A549 (cell line): ENCODE data around the gene LMAN1L. TPM values are rescaled to one million over a fixed set of nuclear protein-coding genes. Genes with fewer than 3 reads are reported as not detected.

Source experiments
- ATAC-seq, 2 experiments: fragments of 200-7000 bp in 1 of 2; fragments of >200 bp in 1 of 2; cut with Nextera tagmentation in 1 of 2; cut with Tn5 transposase in 1 of 2; 3 replicates each; pipeline versions ENCODE4 v1.8.0 to v1.9.1; 2018 to 2020; ENCODE audit warnings: mild to moderate bottlenecking in 1 of 2, moderate library complexity in 1 of 2
- CTCF ChIA-PET: fragments of 300-600 bp; sonication (Branson Sonifier 250); formaldehyde crosslinking; extraction: SDS; loops from one replicate; lab custom pipeline; 2021; ENCODE audit warnings: antibody characterized with exemption, inconsistent platforms; lab: Yijun Ruan, JAX
- POLR2A ChIA-PET: fragments of 350-600 bp; formaldehyde crosslinking; extraction: SDS; loops from one replicate; lab custom pipeline; 2021; ENCODE audit warnings: antibody characterized with exemption, inconsistent platforms; lab: Yijun Ruan, JAX
- DNase-seq, 2 experiments: peaks; one replicate each; pipeline versions ENCODE4 v3.0.0 to v3.0.0-alpha.2; 2011 to 2016; ENCODE audit warnings: low read depth in 1 of 2, low spot score in 1 of 2
- FAIRE-seq: peaks from 2 replicates; lab custom pipeline; 2011; peaks lifted over from hg19 to GRCh38; lab: Jason Lieb, UNC
- H3K27ac ChIP-seq, 2 experiments: fragments of >200 bp; sonication (Bioruptor Twin); formaldehyde crosslinking; 3 replicates each; pipeline ENCODE4 v1.5.1; 2016 to 2017
- H3K4me1 ChIP-seq: fragments of >200 bp; sonication (Bioruptor Twin); formaldehyde crosslinking; 3 replicates; pipeline ENCODE4 v1.6.1; 2016
- H3K4me2 ChIP-seq: fragments of >200 bp; sonication (Bioruptor Twin); formaldehyde crosslinking; 3 replicates; pipeline ENCODE4 v1.6.1; 2016
- H3K4me3 ChIP-seq: fragments of >200 bp; sonication (Bioruptor Twin); formaldehyde crosslinking; 3 replicates; pipeline ENCODE4 v1.5.1; 2016
- H3K9me3 ChIP-seq: fragments of >200 bp; sonication (Bioruptor Twin); formaldehyde crosslinking; 3 replicates; pipeline ENCODE4 v1.6.1; 2016
- CBX8 ChIP-seq: fragments of 200-600 bp; sonication (generic); IDR thresholded peaks from 2 replicates; pipeline ENCODE4 v1.6.1; 2016
- EP300 ChIP-seq, 2 experiments: fragments of >200 bp; sonication (Bioruptor Twin); formaldehyde crosslinking; IDR thresholded peaks; 2 replicates in 1 of 2; 3 replicates in 1 of 2; pipeline ENCODE4 v1.6.1; 2016 to 2017
- HOXA7 ChIP-seq: fragments of 250-450 bp; sonication (Bioruptor Pico); IDR thresholded peaks from 2 replicates; pipeline ENCODE4 v1.5.0; 2020; ENCODE audit warnings: mild to moderate bottlenecking, moderate library complexity
- JUNB ChIP-seq: fragments of >200 bp; sonication (Bioruptor Twin); formaldehyde crosslinking; IDR thresholded peaks from 2 replicates; pipeline ENCODE4 v1.6.1; 2016
- NPAS2 ChIP-seq: fragments of 250-450 bp; sonication (Bioruptor Pico); IDR thresholded peaks from 2 replicates; pipeline ENCODE4 v1.8.0; 2022; ENCODE audit warnings: mild to moderate bottlenecking, moderate library complexity, borderline replicate concordance
- NR3C1 ChIP-seq: fragments of >200 bp; sonication (Bioruptor Twin); formaldehyde crosslinking; IDR thresholded peaks from 3 replicates; pipeline ENCODE4 v1.6.1; 2017
- SREBF2 ChIP-seq: fragments of 450-650 bp; IDR thresholded peaks from 2 replicates; pipeline ENCODE4 v1.6.1; 2014; ENCODE audit warnings: mild to moderate bottlenecking, moderate library complexity
- TP53 ChIP-seq: fragments of 250-450 bp; sonication (Bioruptor Pico); IDR thresholded peaks from 2 replicates; pipeline ENCODE4 v1.5.0; 2021; ENCODE audit warnings: mild to moderate bottlenecking, moderate library complexity
- ZC3H11A ChIP-seq: fragments of 450-650 bp; IDR thresholded peaks from 2 replicates; pipeline ENCODE4 v1.6.1; 2014; ENCODE audit warnings: antibody characterized with exemption, mild to moderate bottlenecking
- ZFP36 ChIP-seq: fragments of 450-650 bp; IDR thresholded peaks from 2 replicates; pipeline ENCODE4 v1.6.1; 2014; ENCODE audit warnings: borderline replicate concordance; ENCODE audit not compliant: partially characterized antibody
- WGBS: methylation state at CpG from one replicate; pipeline ENCODE4 v1.1.6; 2017; ENCODE audit errors: missing lambda C conversion rate; 5-methylcytosine and 5-hydroxymethylcytosine counted together
- polyA plus RNA-seq, 4 experiments: library from polyadenylated mRNA; depleted of rRNA in 3 of 4; stranded (reverse); fragments of >200 nt; fragmentation: RNase III in 1 of 4; extraction: RNeasy Plus Mini Kit Qiagen cat#74134 plus additional on column Dnase treatment in 1 of 4; gene quantifications; 2 replicates in 3 of 4; 3 replicates in 1 of 4; pipeline ENCODE4 v1.2.3, GENCODE V29; 2011 to 2017
- TF ChIP-seq, protein P1 (sequence below): fragments of 200-600 bp; sonication (generic); IDR thresholded peaks from 2 replicates; pipeline ENCODE4 v1.6.1; 2016; ENCODE audit warnings: antibody characterized with exemption, mild to moderate bottlenecking, moderate library complexity
- TF ChIP-seq, protein P2 (sequence below): IDR thresholded peaks from 2 replicates; pipeline ENCODE4 v1.6.1; 2012
- TF ChIP-seq, protein P3 (sequence below): fragments of >200 bp; sonication (Bioruptor Twin); formaldehyde crosslinking; IDR thresholded peaks from 3 replicates; pipeline ENCODE4 v1.6.1; 2016
- TF ChIP-seq, protein P4 (sequence below): IDR thresholded peaks from 2 replicates; pipeline ENCODE4 v1.6.1; 2012

The LMAN1L gene
- polyA plus RNA-seq, 2 of the 4 experiments (the other 2 are of a cell fraction), result not detected

DNA sequence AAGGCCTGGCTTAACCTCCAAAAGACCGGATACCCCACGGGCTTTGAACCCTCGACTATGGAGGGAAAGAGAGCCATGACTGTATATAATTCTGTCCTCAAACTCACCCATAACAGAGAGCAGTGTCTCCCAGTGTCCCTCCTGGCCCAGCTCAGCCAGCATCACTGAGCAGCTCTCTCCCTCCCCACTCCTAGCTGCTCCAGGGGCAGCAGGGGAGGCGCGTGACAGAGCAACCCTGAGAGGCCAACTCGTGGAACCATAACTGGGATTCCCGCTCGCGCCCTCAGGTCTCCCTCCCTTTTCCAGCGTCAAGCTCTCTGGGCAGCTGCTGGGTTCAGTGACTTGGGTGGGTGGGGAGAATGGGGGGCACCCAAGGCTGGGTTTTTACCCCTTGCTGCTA lies 13.2 kb downstream of the LMAN1L start (continued):
- TF ChIP-seq ZFP36, result no peak
- TF ChIP-seq NR3C1, result no peak

DNA sequence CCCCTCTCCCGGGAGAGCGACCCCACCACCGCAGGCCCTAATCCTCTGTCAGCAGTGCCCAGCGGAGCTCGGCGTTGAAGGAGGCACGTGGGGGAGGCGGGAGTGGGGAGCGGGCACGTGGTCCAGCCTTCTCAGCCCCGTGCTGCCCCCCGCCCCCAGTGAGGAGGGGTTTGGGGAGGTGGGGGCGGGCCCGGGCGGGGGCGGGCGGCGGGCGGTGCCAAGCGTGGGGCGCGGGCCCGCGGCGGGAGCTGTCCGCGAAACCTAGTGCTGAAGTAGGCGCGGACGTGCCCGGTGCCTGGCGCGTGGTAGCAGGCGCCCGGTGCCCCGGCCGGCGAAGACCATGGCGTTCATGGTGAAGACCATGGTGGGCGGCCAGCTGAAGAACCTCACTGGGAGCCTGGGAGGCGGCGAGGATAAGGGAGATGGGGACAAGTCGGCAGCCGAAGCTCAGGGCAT lies 13.8 kb downstream of the LMAN1L start, which contains the start of gene CPLX3:
TSS of gene CPLX3 (plus strand) at position 264 of the 456 bp plus-strand sequence. CDS start at position 341, 77 bp downstream.
- no peak within 1 kb of the TSS for H3K4me3 ChIP-seq
- TF ChIP-seq, protein P1, sequence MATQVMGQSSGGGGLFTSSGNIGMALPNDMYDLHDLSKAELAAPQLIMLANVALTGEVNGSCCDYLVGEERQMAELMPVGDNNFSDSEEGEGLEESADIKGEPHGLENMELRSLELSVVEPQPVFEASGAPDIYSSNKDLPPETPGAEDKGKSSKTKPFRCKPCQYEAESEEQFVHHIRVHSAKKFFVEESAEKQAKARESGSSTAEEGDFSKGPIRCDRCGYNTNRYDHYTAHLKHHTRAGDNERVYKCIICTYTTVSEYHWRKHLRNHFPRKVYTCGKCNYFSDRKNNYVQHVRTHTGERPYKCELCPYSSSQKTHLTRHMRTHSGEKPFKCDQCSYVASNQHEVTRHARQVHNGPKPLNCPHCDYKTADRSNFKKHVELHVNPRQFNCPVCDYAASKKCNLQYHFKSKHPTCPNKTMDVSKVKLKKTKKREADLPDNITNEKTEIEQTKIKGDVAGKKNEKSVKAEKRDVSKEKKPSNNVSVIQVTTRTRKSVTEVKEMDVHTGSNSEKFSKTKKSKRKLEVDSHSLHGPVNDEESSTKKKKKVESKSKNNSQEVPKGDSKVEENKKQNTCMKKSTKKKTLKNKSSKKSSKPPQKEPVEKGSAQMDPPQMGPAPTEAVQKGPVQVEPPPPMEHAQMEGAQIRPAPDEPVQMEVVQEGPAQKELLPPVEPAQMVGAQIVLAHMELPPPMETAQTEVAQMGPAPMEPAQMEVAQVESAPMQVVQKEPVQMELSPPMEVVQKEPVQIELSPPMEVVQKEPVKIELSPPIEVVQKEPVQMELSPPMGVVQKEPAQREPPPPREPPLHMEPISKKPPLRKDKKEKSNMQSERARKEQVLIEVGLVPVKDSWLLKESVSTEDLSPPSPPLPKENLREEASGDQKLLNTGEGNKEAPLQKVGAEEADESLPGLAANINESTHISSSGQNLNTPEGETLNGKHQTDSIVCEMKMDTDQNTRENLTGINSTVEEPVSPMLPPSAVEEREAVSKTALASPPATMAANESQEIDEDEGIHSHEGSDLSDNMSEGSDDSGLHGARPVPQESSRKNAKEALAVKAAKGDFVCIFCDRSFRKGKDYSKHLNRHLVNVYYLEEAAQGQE, result peak; percentile 82
- no peak for TF ChIP-seq SREBF2
- TF ChIP-seq, all 56 proteins: peak for 1
- DNase-seq (no peak), FAIRE-seq (no peak), ATAC-seq (peak in 1 of 2 experiments; percentile 19; a peak in 1 of 6 replicates)
- ChIA-PET CTCF (interaction anchor here (0.5 to 66.7 kb wide), 6 partner anchors 8 to 447 kb away, joined by 3 to 1908 read pairs (median 8); partner anchors contain the start of genes CSK, LMAN1L and ULK3), POLR2A (no interaction called here)
- Histone ChIP-seq H3K4me2 (peak within 1 kb of the TSS; percentile 43; the same call in 2 of the 3 replicates), H3K4me1 (peaks cover 7% of the 10 kb centered on the region; the same call in 1 of the 3 replicates), H3K9me3 (no peaks in the 10 kb centered on the region), H3K27ac (no peak within 1 kb of the TSS)
- 30% methylated on average over 19 of the region's 44 CpGs for WGBS

DNA sequence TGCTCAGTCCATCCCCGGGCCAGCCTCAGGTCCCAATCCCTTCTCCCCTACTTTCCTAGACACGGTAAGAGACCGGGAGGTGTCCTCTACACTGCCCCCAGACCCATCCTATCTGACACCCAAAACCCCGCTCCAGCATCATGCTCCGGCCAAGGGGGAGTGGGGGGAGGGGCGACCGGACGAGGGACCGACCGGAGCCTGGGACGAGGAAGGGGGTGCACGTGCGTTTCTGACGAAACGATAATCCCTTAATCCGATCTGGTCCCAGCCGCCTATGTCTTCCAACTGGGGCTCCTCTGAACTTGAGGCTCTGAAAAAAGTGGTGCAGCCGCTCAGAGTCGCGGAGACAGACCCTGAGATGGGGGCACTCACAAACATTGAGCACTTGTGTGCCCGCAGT lies 14.3 kb downstream of the LMAN1L start:
- TF ChIP-seq HOXA7 (CRISPR knock-in tag) (no peak), NPAS2 (CRISPR knock-in tag) (no peak), EP300 (IDR thresholded peaks at IDR 0.05) (no peak), CBX8 (no peak), TP53 (CRISPR knock-in tag) (no peak), JUNB (no peak), ZFP36 (no peak), ZC3H11A (no peak)
- TF ChIP-seq, protein P2, sequence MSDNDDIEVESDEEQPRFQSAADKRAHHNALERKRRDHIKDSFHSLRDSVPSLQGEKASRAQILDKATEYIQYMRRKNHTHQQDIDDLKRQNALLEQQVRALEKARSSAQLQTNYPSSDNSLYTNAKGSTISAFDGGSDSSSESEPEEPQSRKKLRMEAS, result no peak
- TF ChIP-seq, protein P3, sequence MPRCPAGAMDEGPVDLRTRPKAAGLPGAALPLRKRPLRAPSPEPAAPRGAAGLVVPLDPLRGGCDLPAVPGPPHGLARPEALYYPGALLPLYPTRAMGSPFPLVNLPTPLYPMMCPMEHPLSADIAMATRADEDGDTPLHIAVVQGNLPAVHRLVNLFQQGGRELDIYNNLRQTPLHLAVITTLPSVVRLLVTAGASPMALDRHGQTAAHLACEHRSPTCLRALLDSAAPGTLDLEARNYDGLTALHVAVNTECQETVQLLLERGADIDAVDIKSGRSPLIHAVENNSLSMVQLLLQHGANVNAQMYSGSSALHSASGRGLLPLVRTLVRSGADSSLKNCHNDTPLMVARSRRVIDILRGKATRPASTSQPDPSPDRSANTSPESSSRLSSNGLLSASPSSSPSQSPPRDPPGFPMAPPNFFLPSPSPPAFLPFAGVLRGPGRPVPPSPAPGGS, result no peak
- TF ChIP-seq, protein P4, sequence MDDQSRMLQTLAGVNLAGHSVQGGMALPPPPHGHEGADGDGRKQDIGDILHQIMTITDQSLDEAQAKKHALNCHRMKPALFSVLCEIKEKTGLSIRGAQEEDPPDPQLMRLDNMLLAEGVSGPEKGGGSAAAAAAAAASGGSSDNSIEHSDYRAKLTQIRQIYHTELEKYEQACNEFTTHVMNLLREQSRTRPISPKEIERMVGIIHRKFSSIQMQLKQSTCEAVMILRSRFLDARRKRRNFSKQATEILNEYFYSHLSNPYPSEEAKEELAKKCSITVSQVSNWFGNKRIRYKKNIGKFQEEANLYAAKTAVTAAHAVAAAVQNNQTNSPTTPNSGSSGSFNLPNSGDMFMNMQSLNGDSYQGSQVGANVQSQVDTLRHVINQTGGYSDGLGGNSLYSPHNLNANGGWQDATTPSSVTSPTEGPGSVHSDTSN, result no peak
- TF ChIP-seq, all 56 proteins: peak for 0
- CTCF ChIA-PET, result interaction anchor here (0.5 to 66.7 kb wide), 5 partner anchors 10 to 447 kb away, joined by 3 to 1908 read pairs (median 3); partner anchors contain the start of genes CSK and LMAN1L

More for the DNA sequence above, 14.3 kb downstream of the LMAN1L start:
- FAIRE-seq, result no peak
- Histone ChIP-seq H3K4me2 (peak overlapping the region; percentile 43; the same call in 2 of the 3 replicates), H3K27ac (no peak overlapping the region), H3K4me3 (no peak overlapping the region), H3K4me1 (peaks cover 7% of the 10 kb centered on the region; the same call in 1 of the 3 replicates), H3K9me3 (no peaks in the 10 kb centered on the region)
- no peak for DNase-seq
- WGBS, result 21% methylated on average over 11 of the region's 21 CpGs
- ATAC-seq, result no peak
- POLR2A ChIA-PET, result no interaction called here
